LNCAP (cell line): ENCODE data around the gene TCEAL7.

Source experiments
- TF ChIP-seq, protein P1 (sequence below): fragments of 450-650 bp; IDR thresholded peaks from 2 replicates; pipeline ENCODE4 v1.5.1; 2017; ENCODE audit warnings: mild to moderate bottlenecking

Gene TCEAL7

DNA sequence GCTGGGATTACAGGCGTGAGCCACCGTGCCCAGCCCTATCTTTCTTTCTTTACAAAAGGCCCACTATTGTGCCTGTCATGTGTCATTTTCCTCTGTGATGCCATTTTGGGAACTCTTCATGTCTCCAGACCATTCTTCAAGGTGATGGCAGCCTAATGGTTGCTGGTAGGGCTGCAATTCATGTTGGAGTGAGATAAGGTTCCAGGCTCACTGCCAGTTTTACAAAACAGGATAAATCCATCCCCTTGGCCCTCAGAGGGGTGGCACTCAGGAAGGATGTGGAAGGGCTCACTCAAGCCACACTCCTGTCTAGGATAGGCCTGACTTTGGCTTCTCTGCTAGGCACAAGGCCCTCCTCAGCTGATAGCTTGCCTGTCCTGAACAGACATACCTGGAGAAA lies 30.1 kb downstream of the TCEAL7 start:
- TF ChIP-seq, protein P1, sequence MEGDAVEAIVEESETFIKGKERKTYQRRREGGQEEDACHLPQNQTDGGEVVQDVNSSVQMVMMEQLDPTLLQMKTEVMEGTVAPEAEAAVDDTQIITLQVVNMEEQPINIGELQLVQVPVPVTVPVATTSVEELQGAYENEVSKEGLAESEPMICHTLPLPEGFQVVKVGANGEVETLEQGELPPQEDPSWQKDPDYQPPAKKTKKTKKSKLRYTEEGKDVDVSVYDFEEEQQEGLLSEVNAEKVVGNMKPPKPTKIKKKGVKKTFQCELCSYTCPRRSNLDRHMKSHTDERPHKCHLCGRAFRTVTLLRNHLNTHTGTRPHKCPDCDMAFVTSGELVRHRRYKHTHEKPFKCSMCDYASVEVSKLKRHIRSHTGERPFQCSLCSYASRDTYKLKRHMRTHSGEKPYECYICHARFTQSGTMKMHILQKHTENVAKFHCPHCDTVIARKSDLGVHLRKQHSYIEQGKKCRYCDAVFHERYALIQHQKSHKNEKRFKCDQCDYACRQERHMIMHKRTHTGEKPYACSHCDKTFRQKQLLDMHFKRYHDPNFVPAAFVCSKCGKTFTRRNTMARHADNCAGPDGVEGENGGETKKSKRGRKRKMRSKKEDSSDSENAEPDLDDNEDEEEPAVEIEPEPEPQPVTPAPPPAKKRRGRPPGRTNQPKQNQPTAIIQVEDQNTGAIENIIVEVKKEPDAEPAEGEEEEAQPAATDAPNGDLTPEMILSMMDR: no peak

DNA sequence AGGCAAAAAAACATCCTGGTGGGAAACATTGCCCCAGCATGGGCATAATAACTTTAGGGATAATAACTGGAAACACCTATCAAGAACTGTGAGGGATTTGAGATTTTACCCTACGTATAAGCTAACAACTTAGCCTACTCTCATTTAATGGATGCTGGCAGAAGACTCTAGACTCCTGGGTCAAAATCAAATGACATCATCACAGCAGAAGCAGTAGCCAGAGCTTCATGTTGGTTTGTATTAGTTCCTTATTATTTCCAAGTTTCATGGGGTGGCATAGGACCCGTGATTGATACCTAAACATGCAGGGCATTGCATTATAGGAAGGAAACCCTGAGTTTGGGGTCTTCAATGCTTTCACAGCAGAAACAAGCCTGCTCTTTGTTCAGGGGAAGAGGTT lies 30.9 kb downstream of the TCEAL7 start:
- TF ChIP-seq, protein P1: no peak

DNA sequence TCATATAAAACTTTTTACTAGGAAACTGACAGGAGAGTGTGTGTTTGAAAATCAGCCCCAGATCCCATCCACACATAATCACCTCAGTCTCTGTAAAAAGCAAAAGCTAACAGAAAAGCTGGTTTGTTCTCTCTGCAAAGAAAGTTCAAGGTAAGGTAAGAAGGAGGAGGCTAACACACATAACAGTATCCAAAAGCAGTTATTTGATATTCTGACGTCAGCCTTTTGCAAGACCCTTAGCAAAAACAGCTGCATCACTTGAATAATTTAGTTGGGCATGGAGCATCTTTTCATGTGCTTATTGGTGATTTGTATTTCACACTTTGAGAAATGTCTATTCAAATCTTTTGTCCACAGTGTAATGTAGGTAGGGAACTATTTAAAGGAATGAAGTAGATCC lies 31.8 kb downstream of the TCEAL7 start:
- TF ChIP-seq, protein P1: no peak

DNA sequence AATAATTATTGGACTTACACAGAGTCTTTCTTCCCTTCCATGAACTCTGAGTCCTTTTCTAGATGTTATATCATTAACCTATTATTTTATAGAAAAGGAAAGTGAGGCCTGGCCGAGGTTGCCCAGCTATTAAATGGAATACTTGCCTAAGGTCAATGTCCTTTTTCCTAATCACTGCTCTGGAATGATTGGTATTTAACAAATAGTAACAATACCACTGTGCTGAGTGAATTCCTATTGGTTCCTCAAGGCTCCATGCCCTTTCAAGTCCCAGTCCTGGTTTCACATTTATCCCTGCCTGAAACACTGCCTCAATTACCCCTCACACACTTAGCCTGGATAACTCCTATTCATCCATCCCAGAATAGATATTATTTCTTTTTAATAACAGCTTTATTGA lies 32.4 kb downstream of the TCEAL7 start:
- TF ChIP-seq, protein P1: no peak

DNA sequence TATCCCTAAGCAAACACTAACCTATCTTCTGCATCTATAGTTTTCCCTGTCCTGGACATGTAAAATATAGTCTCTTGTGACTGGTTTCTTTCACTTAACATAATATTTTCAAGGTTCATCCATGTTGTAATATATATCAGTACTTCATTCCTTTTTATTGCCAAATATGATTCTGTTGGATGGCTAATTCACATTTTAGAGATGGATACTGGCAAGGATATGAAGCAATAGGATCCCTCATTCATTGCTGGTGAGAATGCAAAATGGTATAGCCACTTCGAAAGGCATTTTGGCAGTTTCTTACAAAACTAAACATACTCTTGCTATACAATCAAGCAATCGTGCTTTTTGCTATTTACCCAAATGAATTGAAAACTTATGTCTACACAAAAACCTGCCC lies 33.0 kb downstream of the TCEAL7 start:
- TF ChIP-seq, protein P1: no peak

DNA sequence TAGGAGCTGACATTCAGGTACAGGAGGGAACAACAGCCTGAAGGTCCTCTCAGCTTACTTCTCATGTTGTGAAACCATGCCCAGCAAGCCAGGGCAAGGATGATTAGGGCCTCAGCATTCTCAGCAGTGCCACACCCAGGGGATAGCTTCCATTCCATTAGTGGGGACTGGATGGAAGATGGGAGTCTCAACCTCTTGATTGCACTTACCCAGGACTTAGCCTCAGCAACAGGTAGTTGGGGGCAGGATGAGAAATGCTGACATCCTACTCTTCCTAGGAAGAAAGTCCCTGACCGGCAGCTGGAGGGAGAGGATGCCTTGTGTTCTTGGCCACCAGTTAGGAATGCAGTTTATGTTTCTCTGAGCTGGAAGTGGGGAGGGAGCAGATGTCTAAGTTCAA lies 37.5 kb downstream of the TCEAL7 start:
- TF ChIP-seq, protein P1: no peak

DNA sequence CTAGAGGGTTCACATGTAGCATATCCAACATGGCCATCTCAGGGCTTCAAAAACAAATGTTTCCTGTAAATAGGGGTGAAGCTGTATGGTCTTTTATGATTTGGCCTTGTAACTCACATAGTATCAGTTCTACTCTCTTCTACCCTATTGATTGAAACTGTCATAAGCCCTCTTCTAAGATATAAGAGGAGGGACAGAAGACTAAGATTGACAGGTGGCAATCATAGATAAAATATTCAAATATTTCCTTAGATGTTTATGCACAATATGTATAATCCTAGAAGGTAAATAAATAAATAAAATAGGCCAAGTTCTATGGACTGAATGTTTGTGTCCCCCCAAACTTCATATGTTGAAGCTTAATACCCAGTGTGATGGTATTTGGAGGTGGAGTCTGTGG lies 39.4 kb downstream of the TCEAL7 start:
- TF ChIP-seq, protein P1: no peak

DNA sequence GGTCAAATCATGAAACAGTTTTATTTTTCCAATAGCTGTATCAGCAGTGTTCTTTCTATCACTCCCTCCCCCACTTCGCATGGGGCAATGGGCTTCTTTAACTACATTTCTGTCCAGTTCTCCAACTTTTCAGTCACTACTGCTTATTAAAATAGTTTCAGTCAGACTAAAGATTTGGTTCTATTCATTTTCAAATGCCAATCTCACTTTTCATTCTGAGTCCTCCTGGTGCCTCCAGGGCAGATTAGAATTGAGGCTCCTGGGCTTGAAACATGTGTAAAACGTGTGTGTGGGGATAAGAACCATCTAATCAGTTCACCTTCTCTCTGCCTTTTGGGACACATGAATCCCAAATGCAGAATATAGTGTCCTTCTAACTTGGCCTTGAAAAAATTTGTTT lies 42.8 kb downstream of the TCEAL7 start:
- TF ChIP-seq, protein P1: no peak
